Amniotic epithelial cell (primary cell): ENCODE results near the gene RIC8A.

Experiments used
- DNase-seq: peaks from one replicate; pipeline ENCODE4 v3.0.0-alpha.2; 2010; ENCODE audit warnings: low read depth

RIC8A gene

GRCh38 chr11:250274-250673, 42.8 kb downstream of the RIC8A start:
- no peak for DNase-seq

- peak; percentile 48 for DNase-seq
Observed at GRCh38 chr11:250740-251299, 43.3 kb downstream of the RIC8A start.

- no peak for DNase-seq
Observed at GRCh38 chr11:251550-251949, 44.0 kb downstream of the RIC8A start.

GRCh38 chr11:252666-253065, 45.2 kb downstream of the RIC8A start:
- DNase-seq, result no peak

GRCh38 chr11:253160-253885, 45.8 kb downstream of the RIC8A start:
- no peak for DNase-seq

GRCh38 chr11:253886-254270, 46.4 kb downstream of the RIC8A start:
- no peak for DNase-seq

GRCh38 chr11:255176-255575, 47.7 kb downstream of the RIC8A start:
- peak; percentile 76 for DNase-seq

- DNase-seq, result no peak
Observed at GRCh38 chr11:255816-256215, 48.3 kb downstream of the RIC8A start.

GRCh38 chr11:256952-257737, 49.6 kb downstream of the RIC8A start:
- no peak for DNase-seq

- no peak for DNase-seq
Observed at GRCh38 chr11:257766-258493, 50.4 kb downstream of the RIC8A start.

GRCh38 chr11:259413-259812, 51.9 kb downstream of the RIC8A start:
- no peak for DNase-seq

GRCh38 chr11:261624-262023, 54.1 kb downstream of the RIC8A start:
- DNase-seq, result no peak
